Prostate gland (tissue), 2 donors: ENCODE measurements around the gene FGF11. TPM values are rescaled to one million over a fixed set of nuclear protein-coding genes. Genes with fewer than 3 reads are reported as not detected.

ENCODE experiments used
- DNase-seq: peaks from one replicate; pipeline ENCODE4 v3.0.0-alpha.2; 2019; ENCODE audit warnings: low spot score
- H3K27ac ChIP-seq, 2 donors: fragments of 200-600 bp; sonication (generic); 2 replicates each; pipeline ENCODE4 v1.5.1; 2017 to 2019
- H3K27me3 ChIP-seq: fragments of 200-600 bp; sonication (generic); replicated peaks from 2 replicates; pipeline ENCODE4 v1.5.1; 2019; ENCODE audit not compliant: insufficient read depth
- H3K36me3 ChIP-seq, 2 donors: fragments of 200-600 bp; sonication (generic); 1 replicate in 1 of 2; 2 replicates in 1 of 2; pipeline versions ENCODE4 v1.5.1 to v1.8.1; 2017 to 2019
- H3K4me1 ChIP-seq: fragments of 200-600 bp; sonication (generic); replicated peaks from 2 replicates; pipeline ENCODE4 v1.5.1; 2019
- H3K4me3 ChIP-seq, 2 donors: fragments of 200-600 bp; sonication (generic); 2 replicates each; pipeline ENCODE4 v1.5.1; 2017 to 2019
- H3K9me3 ChIP-seq: fragments of 200-600 bp; sonication (generic); 2 replicates; pipeline ENCODE4 v1.5.1; 2017
- POLR2A ChIP-seq: fragments of 450-650 bp; IDR thresholded peaks from one replicate; pipeline ENCODE4 v1.6.1; 2016; ENCODE audit warnings: antibody characterized with exemption, mild to moderate bottlenecking
- POLR2AphosphoS5 ChIP-seq: sonication (generic); formaldehyde crosslinking; IDR thresholded peaks from one replicate; pipeline ENCODE4 v1.6.1; 2017; ENCODE audit warnings: antibody characterized with exemption
- whole genome bisulfite sequencing: methylation state at CpG from one replicate; pipeline ENCODE4 v1.1.5; 2018; 5-methylcytosine and 5-hydroxymethylcytosine counted together
- intact Hi-C: fragments of 100-400 bp; cut with DNase I; formaldehyde crosslinking; loops from one replicate; pipeline ENCODE4 v1.14.2; 2022
- total RNA-seq, 2 donors: library from RNA; depleted of rRNA; stranded (reverse); fragments of >200 nt; gene quantifications; one replicate each; pipeline ENCODE4 v1.1.0, GENCODE V29; 2016
- TF ChIP-seq, protein P1 (sequence below), 4 experiments: fragments of 200-600 bp in 2 of 4; fragments of 450-650 bp in 2 of 4; sonication (generic) in 2 of 4; IDR thresholded peaks; 1 replicate in 3 of 4; 2 replicates in 1 of 4; pipeline ENCODE4 v1.5.1; 2016 to 2019; ENCODE audit warnings: antibody characterized with exemption in 4 of 4, mild to moderate bottlenecking in 2 of 4, moderate library complexity in 2 of 4

The FGF11 gene
- total RNA-seq, 2 donors from 2014 or later = 1.2 to 4.2 TPM

DNA sequence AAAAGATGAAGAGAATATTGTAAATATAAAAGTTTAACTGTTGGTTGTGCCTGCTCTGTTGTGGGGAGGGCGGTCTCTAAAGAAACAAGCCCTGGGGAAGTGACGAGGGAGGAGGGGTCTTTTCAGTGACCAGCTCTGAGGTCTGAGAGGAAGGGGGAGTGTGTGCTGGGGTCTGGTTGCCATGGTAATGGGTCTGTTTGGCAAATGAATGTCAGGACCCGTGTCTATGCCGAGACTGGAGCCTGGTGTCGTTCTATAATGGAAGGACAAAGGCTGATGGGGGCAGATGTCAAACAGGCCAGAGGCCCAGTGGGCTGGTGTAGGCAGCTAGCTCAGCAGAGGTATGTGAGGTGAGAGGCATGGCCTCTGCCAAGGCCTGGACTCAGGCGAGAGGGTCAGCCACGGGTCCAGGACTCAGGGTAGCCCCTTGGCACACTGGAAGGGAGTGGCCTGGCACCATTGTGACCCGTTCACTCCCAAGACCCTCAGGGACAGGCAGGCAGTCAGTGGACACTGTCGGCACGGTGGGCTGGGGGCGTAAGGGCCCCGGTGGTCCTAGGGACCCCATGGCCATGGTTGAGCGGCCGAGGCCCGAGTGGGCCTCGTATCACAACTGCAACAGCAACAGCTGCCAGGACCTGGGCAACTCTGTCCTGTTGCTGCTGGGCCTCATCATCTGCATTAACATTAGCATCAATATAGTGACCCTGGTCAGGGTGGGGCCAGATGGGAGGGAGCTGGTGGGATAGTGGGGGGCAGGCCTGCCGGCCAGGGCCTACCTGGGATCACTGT lies 19.3 kb upstream of the FGF11 start, which contains the start of gene SPEM1:
SPEM1 (plus strand) TSS at position 506 of the 792 bp plus-strand sequence; CDS start at position 567, 61 bp downstream.
- H3K27ac ChIP-seq = no peak within 1 kb of the TSS
- no peak within 1 kb of the TSS for H3K4me3 ChIP-seq
- H3K9me3 ChIP-seq = no peaks in the 10 kb centered on the region
- intact Hi-C loops = no loop called here
- DNase-seq = no peak
- no peaks in the 10 kb centered on the region for H3K4me1 ChIP-seq
- TF ChIP-seq POLR2AphosphoS5 = no peak
- no peak for TF ChIP-seq POLR2A
- TF ChIP-seq, protein P1, sequence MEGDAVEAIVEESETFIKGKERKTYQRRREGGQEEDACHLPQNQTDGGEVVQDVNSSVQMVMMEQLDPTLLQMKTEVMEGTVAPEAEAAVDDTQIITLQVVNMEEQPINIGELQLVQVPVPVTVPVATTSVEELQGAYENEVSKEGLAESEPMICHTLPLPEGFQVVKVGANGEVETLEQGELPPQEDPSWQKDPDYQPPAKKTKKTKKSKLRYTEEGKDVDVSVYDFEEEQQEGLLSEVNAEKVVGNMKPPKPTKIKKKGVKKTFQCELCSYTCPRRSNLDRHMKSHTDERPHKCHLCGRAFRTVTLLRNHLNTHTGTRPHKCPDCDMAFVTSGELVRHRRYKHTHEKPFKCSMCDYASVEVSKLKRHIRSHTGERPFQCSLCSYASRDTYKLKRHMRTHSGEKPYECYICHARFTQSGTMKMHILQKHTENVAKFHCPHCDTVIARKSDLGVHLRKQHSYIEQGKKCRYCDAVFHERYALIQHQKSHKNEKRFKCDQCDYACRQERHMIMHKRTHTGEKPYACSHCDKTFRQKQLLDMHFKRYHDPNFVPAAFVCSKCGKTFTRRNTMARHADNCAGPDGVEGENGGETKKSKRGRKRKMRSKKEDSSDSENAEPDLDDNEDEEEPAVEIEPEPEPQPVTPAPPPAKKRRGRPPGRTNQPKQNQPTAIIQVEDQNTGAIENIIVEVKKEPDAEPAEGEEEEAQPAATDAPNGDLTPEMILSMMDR (IDR thresholded peaks at IDR 0.05) = no peak
- no peaks in the 10 kb centered on the region for H3K27me3 ChIP-seq
- WGBS = 70% methylated on average over 17 of the region's 17 CpGs
- no peaks in the 10 kb centered on the region for H3K36me3 ChIP-seq

DNA sequence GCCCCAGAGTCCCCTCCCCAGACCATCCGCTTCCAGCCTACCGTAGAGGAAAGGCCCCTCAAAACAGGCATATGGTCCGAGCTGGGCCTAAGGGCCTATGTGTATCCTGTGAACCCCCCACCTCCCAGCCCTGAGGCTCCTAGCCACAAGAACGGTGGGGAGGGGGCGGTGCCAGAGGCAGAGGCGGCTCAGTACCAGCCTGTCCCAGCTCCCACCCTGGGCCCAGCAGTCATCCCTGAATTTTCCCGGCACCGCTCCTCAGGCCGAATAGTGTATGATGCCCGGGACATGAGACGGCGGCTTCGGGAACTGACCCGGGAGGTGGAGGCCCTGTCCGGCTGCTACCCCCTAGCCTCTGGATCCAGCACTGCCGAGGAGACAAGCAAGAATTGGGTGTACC lies 18.1 kb upstream of the FGF11 start:
- 94% methylated on average over 16 of the region's 16 CpGs for WGBS
- Histone ChIP-seq H3K4me1 (no peaks in the 10 kb centered on the region), H3K4me3 (no peak overlapping the region), H3K36me3 (no peaks in the 10 kb centered on the region), H3K27ac (no peak overlapping the region), H3K9me3 (no peaks in the 10 kb centered on the region), H3K27me3 (no peaks in the 10 kb centered on the region)
- no peak for TF ChIP-seq POLR2A
- TF ChIP-seq, protein P1 (IDR thresholded peaks at IDR 0.05) = no peak
- no peak for DNase-seq
- intact Hi-C loops = no loop called here

DNA sequence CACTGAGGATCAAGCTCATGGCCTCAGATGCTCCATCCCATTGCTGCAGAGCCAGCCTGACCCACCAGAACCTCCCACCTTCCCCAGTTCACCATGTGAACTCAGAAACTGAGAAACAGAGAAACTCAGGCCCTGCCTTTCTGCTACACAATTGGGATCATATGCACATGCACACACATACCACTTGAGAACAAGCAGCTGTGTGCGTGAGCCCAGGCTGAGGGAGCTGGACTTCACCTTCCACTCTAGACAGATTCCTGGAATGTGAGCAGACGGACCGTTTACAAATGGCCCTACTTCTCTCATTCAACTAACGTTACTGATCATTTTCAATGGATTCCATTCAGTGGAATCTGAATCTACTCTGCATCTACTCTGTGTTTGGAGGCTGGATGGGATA lies 15.6 kb upstream of the FGF11 start:
- Histone ChIP-seq H3K9me3 (no peaks in the 10 kb centered on the region), H3K4me1 (no peaks in the 10 kb centered on the region), H3K27ac (no peak overlapping the region), H3K4me3 (no peak overlapping the region), H3K27me3 (no peaks in the 10 kb centered on the region), H3K36me3 (no peaks in the 10 kb centered on the region)
- intact Hi-C loops = no loop called here
- DNase-seq = no peak
- no peak for TF ChIP-seq POLR2A
- TF ChIP-seq, protein P1 (IDR thresholded peaks at IDR 0.05) = no peak
- no peak for TF ChIP-seq POLR2AphosphoS5
- 50% methylated on average over 4 of the region's 4 CpGs for WGBS

DNA sequence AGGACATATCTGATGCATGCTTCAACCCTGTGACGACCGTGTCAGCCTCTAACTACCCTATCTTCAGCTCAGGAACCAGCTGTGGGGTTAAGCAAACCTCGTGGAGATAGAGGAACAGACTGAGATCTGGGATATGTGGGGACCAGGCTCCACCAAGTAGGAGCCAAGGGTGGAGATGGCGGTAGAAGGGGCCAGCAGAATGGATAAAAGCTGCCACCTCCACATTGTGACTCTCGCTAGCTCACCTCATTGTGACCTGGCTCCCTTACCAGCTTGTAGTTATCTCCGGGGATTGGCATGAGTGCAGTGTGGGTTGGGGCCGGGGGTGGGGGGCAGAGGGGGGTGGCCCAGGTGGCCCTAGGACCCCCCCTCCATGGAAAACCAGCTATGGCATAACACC lies 14.0 kb upstream of the FGF11 start, which contains the start of gene SPEM2:
SPEM2 (plus strand) TSS at position 301 of the 400 bp plus-strand sequence; CDS start at position 374, 73 bp downstream.
- H3K27me3 ChIP-seq = no peaks in the 10 kb centered on the region
- H3K4me3 ChIP-seq = no peak within 1 kb of the TSS
- DNase-seq = no peak
- intact Hi-C loops = no loop called here
- H3K36me3 ChIP-seq = no peaks in the 10 kb centered on the region
- no peak within 1 kb of the TSS for H3K27ac ChIP-seq
- WGBS = 84% methylated on average over 7 of the region's 7 CpGs
- TF ChIP-seq POLR2A = no peak
- no peak for TF ChIP-seq POLR2AphosphoS5
- TF ChIP-seq, protein P1 (IDR thresholded peaks at IDR 0.05) = no peak
- no peaks in the 10 kb centered on the region for H3K4me1 ChIP-seq
- H3K9me3 ChIP-seq = no peaks in the 10 kb centered on the region

DNA sequence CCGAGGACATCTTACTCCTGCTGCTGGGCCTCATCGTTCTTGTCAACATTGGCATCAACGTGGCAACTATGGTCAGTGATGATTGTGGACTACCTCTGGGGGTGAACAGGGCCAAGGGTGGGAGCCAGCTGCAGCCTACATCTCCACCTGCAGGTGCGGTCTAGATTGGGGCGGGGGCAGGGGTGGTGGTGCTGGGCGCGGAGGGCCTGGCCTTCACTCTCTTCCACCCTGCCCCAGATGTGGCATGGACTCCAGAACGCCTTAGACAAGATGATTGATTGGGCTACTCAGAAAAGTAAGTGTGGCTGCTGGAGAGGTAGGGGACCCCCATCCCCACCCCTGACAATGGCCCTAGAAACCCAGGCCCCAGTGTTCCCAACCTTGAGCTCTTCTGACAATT lies 13.6 kb upstream of the FGF11 start:
- intact Hi-C loops = no loop called here
- 92% methylated on average over 8 of the region's 8 CpGs for WGBS

More for the DNA sequence above, 13.6 kb upstream of the FGF11 start:
- H3K4me3 ChIP-seq = no peak overlapping the region
- DNase-seq = no peak
- H3K4me1 ChIP-seq = no peaks in the 10 kb centered on the region
- H3K36me3 ChIP-seq = no peaks in the 10 kb centered on the region
- H3K27ac ChIP-seq = no peak overlapping the region
- TF ChIP-seq POLR2AphosphoS5 (no peak), POLR2A (no peak)
- TF ChIP-seq, protein P1 (IDR thresholded peaks at IDR 0.05) = no peak
- H3K9me3 ChIP-seq = no peaks in the 10 kb centered on the region
- H3K27me3 ChIP-seq = no peaks in the 10 kb centered on the region
